ENCODE measurements around the gene MARCHF10. TPM values are rescaled to one million over a fixed set of nuclear protein-coding genes. Genes with fewer than 3 reads are reported as not detected.

The MARCHF10 gene
- total RNA-seq, 1 experiment from 2014 or later, result 0.39 TPM

DNA sequence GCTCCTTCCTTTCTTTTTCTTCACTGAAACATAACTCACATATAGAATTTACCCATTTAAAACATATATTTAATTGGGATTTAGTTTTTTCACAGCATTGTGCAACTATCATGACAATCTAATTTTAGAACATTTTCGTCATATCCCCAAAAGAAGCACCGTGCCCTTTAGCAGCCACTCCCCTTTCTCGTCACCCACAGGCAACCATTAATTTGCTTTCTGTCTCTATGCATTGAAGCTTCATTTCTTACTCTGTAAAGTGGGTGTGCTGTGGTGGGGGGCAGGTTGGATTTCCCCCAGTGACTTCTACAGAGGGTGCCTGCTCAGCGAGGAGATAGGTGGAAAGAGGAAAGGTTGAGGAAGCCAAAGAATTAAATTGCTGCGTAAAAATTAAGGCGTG, 144.8 kb downstream of the MARCHF10 start:
- intact Hi-C loops (cut with micrococcal nuclease; ENCODE audit: unreplicated experiment) (no loop called here), in situ Hi-C loops (cut with HindIII; ENCODE audit: low pct_unique_long_range_greater_than_20kb, low sequenced_read_pairs) (no loop called here)
- no peaks in the 10 kb centered on the region for H3K36me3 ChIP-seq (ENCODE audit: control insufficient read depth, insufficient read depth, low read length)
- DNase-seq (ENCODE audit: low read depth, low spot score) (no peak), ATAC-seq (no peak)
- BruUV-seq (replicated peaks), result no TSS peak
- no peak overlapping the region for H3K4me3 ChIP-seq (ENCODE audit: low read depth in 2 of 2, low read length in 2 of 2)
- no peaks in the 10 kb centered on the region for H3K27me3 ChIP-seq (ENCODE audit: control insufficient read depth, insufficient read depth, low read length)
- ChIA-PET CTCF (no interaction called here), POLR2A (no interaction called here)
- H3K4me1 ChIP-seq (ENCODE audit: control insufficient read depth, insufficient read depth, low read length), result no peaks in the 10 kb centered on the region
- no peaks in the 10 kb centered on the region for H3K9me3 ChIP-seq (ENCODE audit: control insufficient read depth, insufficient read depth, low read depth, low read length)
- no peak overlapping the region for H3K27ac ChIP-seq (ENCODE audit: low read length)
- TF ChIP-seq SIN3A (IDR thresholded peaks at IDR 0.05; ENCODE audit: borderline replicate concordance, insufficient read depth, low read depth, low read length) (no peak), POLR2AphosphoS5 (IDR thresholded peaks at IDR 0.05; ENCODE audit: low read depth, low read length) (no peak), TCF7L2 (IDR thresholded peaks at IDR 0.05; ENCODE audit: low read depth, low read length) (no peak), REST (IDR thresholded peaks at IDR 0.05; ENCODE audit: insufficient read depth in 1 of 2, low read depth in 2 of 2, low read length in 1 of 2) (no peak)
- TF ChIP-seq, protein P1, sequence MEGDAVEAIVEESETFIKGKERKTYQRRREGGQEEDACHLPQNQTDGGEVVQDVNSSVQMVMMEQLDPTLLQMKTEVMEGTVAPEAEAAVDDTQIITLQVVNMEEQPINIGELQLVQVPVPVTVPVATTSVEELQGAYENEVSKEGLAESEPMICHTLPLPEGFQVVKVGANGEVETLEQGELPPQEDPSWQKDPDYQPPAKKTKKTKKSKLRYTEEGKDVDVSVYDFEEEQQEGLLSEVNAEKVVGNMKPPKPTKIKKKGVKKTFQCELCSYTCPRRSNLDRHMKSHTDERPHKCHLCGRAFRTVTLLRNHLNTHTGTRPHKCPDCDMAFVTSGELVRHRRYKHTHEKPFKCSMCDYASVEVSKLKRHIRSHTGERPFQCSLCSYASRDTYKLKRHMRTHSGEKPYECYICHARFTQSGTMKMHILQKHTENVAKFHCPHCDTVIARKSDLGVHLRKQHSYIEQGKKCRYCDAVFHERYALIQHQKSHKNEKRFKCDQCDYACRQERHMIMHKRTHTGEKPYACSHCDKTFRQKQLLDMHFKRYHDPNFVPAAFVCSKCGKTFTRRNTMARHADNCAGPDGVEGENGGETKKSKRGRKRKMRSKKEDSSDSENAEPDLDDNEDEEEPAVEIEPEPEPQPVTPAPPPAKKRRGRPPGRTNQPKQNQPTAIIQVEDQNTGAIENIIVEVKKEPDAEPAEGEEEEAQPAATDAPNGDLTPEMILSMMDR (IDR thresholded peaks at IDR 0.05), result no peak

DNA sequence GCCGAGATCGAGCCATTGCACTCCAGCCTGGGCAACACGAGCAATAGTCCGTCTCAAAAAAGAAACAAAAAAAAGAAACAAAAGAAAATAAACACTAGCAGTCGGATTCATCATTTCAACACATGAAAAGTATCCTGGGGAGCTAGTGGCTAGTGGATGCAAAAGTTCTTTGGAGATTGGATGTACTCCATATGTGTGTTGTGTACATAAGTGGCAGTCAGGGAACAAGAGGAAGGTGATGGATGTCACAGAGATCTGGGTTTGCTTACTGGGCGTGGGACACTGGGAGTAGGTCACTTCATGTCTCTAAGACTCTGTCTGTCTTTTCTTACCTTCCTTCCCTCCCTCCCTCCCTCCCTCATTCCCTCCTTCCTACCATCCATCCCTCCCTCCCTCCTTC, 145.3 kb downstream of the MARCHF10 start:
- H3K4me3 ChIP-seq (ENCODE audit: low read depth in 2 of 2, low read length in 2 of 2), result no peak overlapping the region
- ChIA-PET POLR2A (no interaction called here), CTCF (no interaction called here)
- H3K27me3 ChIP-seq (ENCODE audit: control insufficient read depth, insufficient read depth, low read length), result no peaks in the 10 kb centered on the region
- no peak for ATAC-seq
- H3K36me3 ChIP-seq (ENCODE audit: control insufficient read depth, insufficient read depth, low read length), result no peaks in the 10 kb centered on the region
- DNase-seq (ENCODE audit: low read depth, low spot score), result no peak
- H3K27ac ChIP-seq (ENCODE audit: low read length), result no peak overlapping the region
- no peaks in the 10 kb centered on the region for H3K9me3 ChIP-seq (ENCODE audit: control insufficient read depth, insufficient read depth, low read depth, low read length)
- in situ Hi-C loops (cut with HindIII; ENCODE audit: low pct_unique_long_range_greater_than_20kb, low sequenced_read_pairs), result no loop called here
- intact Hi-C loops (cut with micrococcal nuclease; ENCODE audit: unreplicated experiment), result no loop called here
- H3K4me1 ChIP-seq (ENCODE audit: control insufficient read depth, insufficient read depth, low read length), result no peaks in the 10 kb centered on the region
- no TSS peak for BruUV-seq (replicated peaks)
- TF ChIP-seq REST (IDR thresholded peaks at IDR 0.05; ENCODE audit: insufficient read depth in 1 of 2, low read depth in 2 of 2, low read length in 1 of 2) (no peak), TCF7L2 (IDR thresholded peaks at IDR 0.05; ENCODE audit: low read depth, low read length) (no peak), POLR2AphosphoS5 (IDR thresholded peaks at IDR 0.05; ENCODE audit: low read depth, low read length) (no peak), SIN3A (IDR thresholded peaks at IDR 0.05; ENCODE audit: borderline replicate concordance, insufficient read depth, low read depth, low read length) (no peak)
- TF ChIP-seq, protein P1 (IDR thresholded peaks at IDR 0.05), result no peak

Measured in Panc1 (cell line).